CD14-positive monocyte (primary cell): ENCODE results near the gene CDKN2B. TPM values are rescaled to one million over a fixed set of nuclear protein-coding genes. Genes with fewer than 3 reads are reported as not detected.

Source experiments
- DNase-seq, 3 donors: peaks; one replicate each; pipeline ENCODE4 v3.0.0-alpha.2; 2011 to 2022
- H2AFZ ChIP-seq: 2 replicates; pipeline ENCODE4 v1.6.0; 2012; ENCODE audit warnings: mild to moderate bottlenecking, low read depth, low read length, inconsistent platforms; ENCODE audit not compliant: insufficient read depth, poor library complexity, severe bottlenecking
- H3K27ac ChIP-seq, 2 donors: 1 replicate in 1 of 2; 2 replicates in 1 of 2; pipeline ENCODE4 v1.5.1; 2012 to 2013; ENCODE audit warnings: low read length in 2 of 2, control low read depth in 1 of 2, inconsistent platforms in 1 of 2, low read depth in 1 of 2, mild to moderate bottlenecking in 1 of 2
- H3K27me3 ChIP-seq, 2 donors: one replicate each; pipeline versions ENCODE4 v1.6.0 to v1.6.1; 2011 to 2013; ENCODE audit warnings: low read length in 2 of 2; ENCODE audit not compliant: control insufficient read depth in 2 of 2, insufficient read depth in 2 of 2
- H3K36me3 ChIP-seq, 2 donors: replicated peaks in 1 of 2; 1 replicate in 1 of 2; 2 replicates in 1 of 2; pipeline versions ENCODE4 v1.5.1 to v1.6.1; 2012 to 2013; ENCODE audit warnings: low read length in 2 of 2, control low read depth in 1 of 2, inconsistent platforms in 1 of 2, mild to moderate bottlenecking in 1 of 2; ENCODE audit not compliant: insufficient read depth in 2 of 2, control insufficient read depth in 1 of 2
- H3K4me1 ChIP-seq, 2 donors: 1 replicate in 1 of 2; 2 replicates in 1 of 2; pipeline versions ENCODE4 v1.5.1 to v1.6.1; 2012 to 2013; ENCODE audit warnings: low read length in 2 of 2, control low read depth in 1 of 2, inconsistent platforms in 1 of 2, mild to moderate bottlenecking in 1 of 2, moderate library complexity in 1 of 2; ENCODE audit not compliant: insufficient read depth in 2 of 2, control insufficient read depth in 1 of 2
- H3K4me2 ChIP-seq: replicated peaks from 2 replicates; pipeline ENCODE3; 2012; ENCODE audit warnings: low read length, moderate library complexity, mild to moderate bottlenecking; ENCODE audit not compliant: poor library complexity, severe bottlenecking; ENCODE audit errors: extremely low read depth
- H3K4me3 ChIP-seq, 3 experiments: fragments of 200-600 bp in 1 of 3; sonication (generic) in 1 of 3; replicated peaks in 1 of 3; 1 replicate in 2 of 3; 2 replicates in 1 of 3; pipeline ENCODE4 v1.5.1; 2011 to 2013; ENCODE audit warnings: low read length in 3 of 3, mild to moderate bottlenecking in 3 of 3, control low read depth in 2 of 3, low read depth in 2 of 3, inconsistent platforms in 1 of 3, moderate library complexity in 1 of 3
- H3K79me2 ChIP-seq: 2 replicates; pipeline ENCODE4 v1.6.0; 2012; ENCODE audit warnings: mild to moderate bottlenecking, control low read depth, inconsistent platforms, low read length, moderate library complexity; ENCODE audit not compliant: insufficient read depth
- H3K9ac ChIP-seq: 2 replicates; pipeline ENCODE4 v1.6.0; 2017; ENCODE audit warnings: low read length, mild to moderate bottlenecking; ENCODE audit not compliant: insufficient read depth, poor library complexity, severe bottlenecking
- H3K9me3 ChIP-seq, 2 donors: replicated peaks in 1 of 2; 1 replicate in 1 of 2; 2 replicates in 1 of 2; pipeline versions ENCODE4 v1.5.1 to v1.6.1; 2012 to 2013; ENCODE audit warnings: low read length in 2 of 2, control low read depth in 1 of 2; ENCODE audit not compliant: control insufficient read depth in 1 of 2, insufficient read depth in 1 of 2
- H4K20me1 ChIP-seq: 2 replicates; pipeline ENCODE4 v1.6.0; 2012; ENCODE audit warnings: mild to moderate bottlenecking, low read length, control low read depth, moderate library complexity; ENCODE audit not compliant: insufficient read depth
- H3K27ac Mint-ChIP-seq, 7 donors: one replicate each; pipeline ENCODE4 v1.8.0; 2020; ENCODE audit warnings: mild to moderate bottlenecking in 7 of 7, mixed read lengths in 7 of 7, moderate library complexity in 6 of 7, inconsistent platforms in 2 of 7
- H3K27me3 Mint-ChIP-seq, 3 donors: one replicate each; pipeline ENCODE4 v1.8.0; 2021 to 2022; ENCODE audit warnings: low read depth in 3 of 3, mild to moderate bottlenecking in 3 of 3, mixed read lengths in 3 of 3, moderate library complexity in 3 of 3, inconsistent platforms in 1 of 3
- H3K36me3 Mint-ChIP-seq, 2 donors: one replicate each; pipeline ENCODE4 v1.8.0; 2020; ENCODE audit warnings: mixed read lengths in 2 of 2, inconsistent platforms in 1 of 2, mild to moderate bottlenecking in 1 of 2
- H3K4me1 Mint-ChIP-seq: one replicate; pipeline ENCODE4 v1.8.0; 2020; ENCODE audit warnings: mild to moderate bottlenecking, mixed read lengths
- H3K4me3 Mint-ChIP-seq, 2 donors: one replicate each; pipeline ENCODE4 v1.8.0; 2020; ENCODE audit warnings: mild to moderate bottlenecking in 2 of 2, mixed read lengths in 2 of 2, moderate library complexity in 1 of 2
- H3K9me3 Mint-ChIP-seq, 7 donors: one replicate each; pipeline ENCODE4 v1.8.0; 2020 to 2022; ENCODE audit warnings: mixed read lengths in 7 of 7, mild to moderate bottlenecking in 6 of 7, moderate library complexity in 6 of 7, inconsistent platforms in 2 of 7
- CTCF ChIP-seq: fragments of 200-600 bp; IDR thresholded peaks from one replicate; pipeline ENCODE4 v1.8.0; 2022; ENCODE audit warnings: antibody characterized with exemption, mild to moderate bottlenecking
- WGBS: methylation state at CpG from one replicate; pipeline ENCODE4 v1.1.5; 2013; ENCODE audit warnings: missing lambda C conversion rate; ENCODE audit not compliant: insufficient coverage; 5-methylcytosine and 5-hydroxymethylcytosine counted together
- intact Hi-C, 2 donors: fragments of 100-400 bp; cut with micrococcal nuclease; formaldehyde crosslinking; loops; one replicate each; pipeline versions ENCODE4 v1.15.0 to v1.15.1; 2023
- polyA plus RNA-seq, 3 donors: library from polyadenylated mRNA; depleted of rRNA in 1 of 3; unstranded in 2 of 3; stranded (reverse) in 1 of 3; fragments of 300-500 nt in 2 of 3; fragments of >200 nt in 1 of 3; fragmentation: Illumina TruSeq in 2 of 3; gene quantifications; 1 replicate in 2 of 3; 2 replicates in 1 of 3; pipeline ENCODE4 v1.2.3, GENCODE V29; 2012 to 2021

The CDKN2B gene
- polyA plus RNA-seq, 3 donors = 1.2 to 6.7 (median 2.7) TPM

- 17% methylated on average over 1 of the region's 2 CpGs for WGBS
- Histone ChIP-seq H3K9me3 (no peaks in the 10 kb centered on the region), H3K4me1 (peaks cover 10 to 15% of the 10 kb centered on the region in 2 donors), H3K27me3 (no peaks in the 10 kb centered on the region), H3K79me2 (no peaks in the 10 kb centered on the region), H3K4me3 (no peak overlapping the region), H3K27ac (no peak overlapping the region), H2AFZ (no peak overlapping the region), H3K4me2 (no peak overlapping the region), H3K36me3 (no peaks in the 10 kb centered on the region), H4K20me1 (no peaks in the 10 kb centered on the region), H3K9ac (no peak overlapping the region)
- H3K27me3 Mint-ChIP-seq = peaks cover 3 to 10% (median 4%) of the 10 kb centered on the region in 3 donors
- H3K36me3 Mint-ChIP-seq = peaks cover 0 to 15% of the 10 kb centered on the region in 2 donors
- peaks cover 0 to 4% (median 0%) of the 10 kb centered on the region in 7 donors for H3K9me3 Mint-ChIP-seq
- H3K4me1 Mint-ChIP-seq = peaks cover 14% of the 10 kb centered on the region
- no peak overlapping the region for H3K4me3 Mint-ChIP-seq
- H3K27ac Mint-ChIP-seq = no peak overlapping the region
- DNase-seq = no peak
- TF ChIP-seq CTCF = no peak
- intact Hi-C loops = no loop called here
Measured at GRCh38 chr9:22053178-22053577, 44.1 kb upstream of the CDKN2B start.

DNA sequence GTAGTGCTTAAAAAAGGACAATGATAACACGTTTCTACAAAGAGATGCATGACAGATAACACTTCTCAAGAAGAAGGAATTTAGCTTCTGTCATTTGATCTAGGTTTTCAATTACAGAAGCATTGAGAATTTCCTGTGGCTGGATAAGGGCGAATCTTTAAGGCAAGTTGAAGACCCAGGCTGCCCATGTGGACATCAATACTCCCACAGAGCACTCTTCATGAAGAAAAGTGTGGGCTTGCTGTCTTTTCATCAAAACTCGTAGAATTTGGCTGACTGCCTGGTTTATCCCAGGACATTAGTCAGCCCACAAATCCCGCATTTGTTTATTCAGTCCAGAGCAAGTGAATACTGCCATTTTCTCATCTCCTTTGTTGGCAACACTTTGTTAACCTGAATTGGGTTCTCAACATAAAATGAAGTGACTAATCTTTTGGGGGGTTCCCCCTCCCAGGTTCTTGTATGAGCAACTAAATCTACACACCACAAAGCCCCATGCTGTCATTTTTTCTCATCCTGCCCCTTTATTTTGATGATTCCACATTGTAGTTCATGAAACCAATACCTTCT lies 43.4 kb upstream of the CDKN2B start:
- peaks cover 3 to 13% (median 4%) of the 10 kb centered on the region in 3 donors for H3K27me3 Mint-ChIP-seq
- no peaks in the 10 kb centered on the region for H3K79me2 ChIP-seq
- no peaks in the 10 kb centered on the region for H3K36me3 ChIP-seq
- intact Hi-C loops = no loop called here
- peaks cover 10 to 15% of the 10 kb centered on the region in 2 donors for H3K4me1 ChIP-seq
- TF ChIP-seq CTCF = no peak
- no peak overlapping the region for H3K4me3 Mint-ChIP-seq
- H4K20me1 ChIP-seq = no peaks in the 10 kb centered on the region
- DNase-seq = peak in 1 of 3 donors; percentile 15
- H3K9ac ChIP-seq = no peak overlapping the region
- peaks cover 0 to 15% of the 10 kb centered on the region in 2 donors for H3K36me3 Mint-ChIP-seq
- 85% methylated on average over 3 of the region's 4 CpGs for WGBS
- no peak overlapping the region for H2AFZ ChIP-seq
- H3K9me3 Mint-ChIP-seq = peaks cover 0 to 5% (median 0%) of the 10 kb centered on the region in 7 donors
- H3K4me2 ChIP-seq = no peak overlapping the region
- no peak overlapping the region for H3K27ac ChIP-seq
- no peak overlapping the region for H3K4me3 ChIP-seq
- no peak overlapping the region for H3K27ac Mint-ChIP-seq
- H3K4me1 Mint-ChIP-seq = peaks cover 16% of the 10 kb centered on the region
- no peaks in the 10 kb centered on the region for H3K27me3 ChIP-seq
- H3K9me3 ChIP-seq = no peaks in the 10 kb centered on the region
